ENCODE results near the gene TEX35. TPM values are rescaled to one million over a fixed set of nuclear protein-coding genes. Genes with fewer than 3 reads are reported as not detected.

The TEX35 gene
- polyA plus RNA-seq, 1 donor (not counting 4 experiments of a cell fraction or from before 2014, with no cell fraction given), result 0.18 TPM

DNA sequence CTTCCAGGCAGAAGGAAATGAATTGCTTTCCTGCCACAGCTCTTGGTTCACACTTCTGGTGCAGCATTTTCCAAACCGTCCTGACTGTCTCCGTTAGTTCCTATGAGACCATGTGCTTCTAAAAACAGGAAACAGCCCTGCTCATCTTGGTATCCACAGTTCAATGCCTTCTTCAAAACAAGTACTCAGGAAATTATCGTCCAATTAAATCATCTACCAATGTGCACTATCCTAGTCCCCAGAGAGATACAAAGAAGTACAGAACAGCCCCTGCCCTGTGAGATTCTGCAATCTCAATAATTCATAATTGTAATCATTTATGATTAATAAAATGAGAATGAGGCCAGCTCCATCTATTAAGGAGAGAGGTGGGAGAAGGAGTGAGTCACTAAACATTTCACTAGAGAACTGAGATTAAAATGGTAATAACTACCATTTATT lies 27.3 kb upstream of the TEX35 start:
- Histone ChIP-seq H2AFZ (ENCODE audit: control insufficient read depth, low read length) (no peak overlapping the region), H3K9ac (ENCODE audit: control insufficient read depth, extremely low read depth, insufficient read depth, low read length) (no peak overlapping the region), H3K4me3 (ENCODE audit: control insufficient read depth in 2 of 3, extremely low read depth in 1 of 3, insufficient read depth in 2 of 3, low read depth in 1 of 3, low read length in 3 of 3) (no peak overlapping the region), H3K36me3 (ENCODE audit: control insufficient read depth in 2 of 2, extremely low read depth in 1 of 2, insufficient read depth in 2 of 2, low read length in 2 of 2) (no peaks in the 10 kb centered on the region), H3K27me3 (ENCODE audit: control insufficient read depth, extremely low read depth, insufficient read depth, low read length) (no peaks in the 10 kb centered on the region), H3K9me1 (ENCODE audit: control insufficient read depth, extremely low read depth, insufficient read depth, low read length) (peaks cover 2% of the 10 kb centered on the region), H3K4me1 (ENCODE audit: control insufficient read depth, extremely low read depth, insufficient read depth, low read length) (no peaks in the 10 kb centered on the region), H4K20me1 (ENCODE audit: control insufficient read depth, extremely low read depth, insufficient read depth, low read length) (no peaks in the 10 kb centered on the region), H3K27ac (ENCODE audit: control insufficient read depth, insufficient read depth, low read length) (no peak overlapping the region), H3K9me3 (ENCODE audit: control insufficient read depth, low read depth, low read length) (no peaks in the 10 kb centered on the region), H3K4me2 (ENCODE audit: control insufficient read depth, extremely low read depth, insufficient read depth, low read depth, low read length) (no peak overlapping the region), H3K79me2 (ENCODE audit: control insufficient read depth, insufficient read depth, low read length) (no peaks in the 10 kb centered on the region)
- FAIRE-seq, result no peak
- TF ChIP-seq, protein P1, sequence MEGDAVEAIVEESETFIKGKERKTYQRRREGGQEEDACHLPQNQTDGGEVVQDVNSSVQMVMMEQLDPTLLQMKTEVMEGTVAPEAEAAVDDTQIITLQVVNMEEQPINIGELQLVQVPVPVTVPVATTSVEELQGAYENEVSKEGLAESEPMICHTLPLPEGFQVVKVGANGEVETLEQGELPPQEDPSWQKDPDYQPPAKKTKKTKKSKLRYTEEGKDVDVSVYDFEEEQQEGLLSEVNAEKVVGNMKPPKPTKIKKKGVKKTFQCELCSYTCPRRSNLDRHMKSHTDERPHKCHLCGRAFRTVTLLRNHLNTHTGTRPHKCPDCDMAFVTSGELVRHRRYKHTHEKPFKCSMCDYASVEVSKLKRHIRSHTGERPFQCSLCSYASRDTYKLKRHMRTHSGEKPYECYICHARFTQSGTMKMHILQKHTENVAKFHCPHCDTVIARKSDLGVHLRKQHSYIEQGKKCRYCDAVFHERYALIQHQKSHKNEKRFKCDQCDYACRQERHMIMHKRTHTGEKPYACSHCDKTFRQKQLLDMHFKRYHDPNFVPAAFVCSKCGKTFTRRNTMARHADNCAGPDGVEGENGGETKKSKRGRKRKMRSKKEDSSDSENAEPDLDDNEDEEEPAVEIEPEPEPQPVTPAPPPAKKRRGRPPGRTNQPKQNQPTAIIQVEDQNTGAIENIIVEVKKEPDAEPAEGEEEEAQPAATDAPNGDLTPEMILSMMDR (optimal IDR thresholded peaks at IDR 0.05 in 1 of 3, IDR thresholded peaks at IDR 0.05 in 1 of 3, conservative IDR thresholded peaks at IDR 0.05 in 1 of 3; ENCODE audit: extremely low read depth in 1 of 3, insufficient read depth in 2 of 3, low read length in 3 of 3), result no peak
- TF ChIP-seq EZH2 (IDR thresholded peaks at IDR 0.05; ENCODE audit: low read length), result no peak
- no peak for DNase-seq (ENCODE audit: low read depth, low spot score)
- dilution Hi-C loops (cut with MboI; ENCODE audit: extremely low pct_ligation_motif_present, low sequenced_read_pairs), result no loop called here

DNA sequence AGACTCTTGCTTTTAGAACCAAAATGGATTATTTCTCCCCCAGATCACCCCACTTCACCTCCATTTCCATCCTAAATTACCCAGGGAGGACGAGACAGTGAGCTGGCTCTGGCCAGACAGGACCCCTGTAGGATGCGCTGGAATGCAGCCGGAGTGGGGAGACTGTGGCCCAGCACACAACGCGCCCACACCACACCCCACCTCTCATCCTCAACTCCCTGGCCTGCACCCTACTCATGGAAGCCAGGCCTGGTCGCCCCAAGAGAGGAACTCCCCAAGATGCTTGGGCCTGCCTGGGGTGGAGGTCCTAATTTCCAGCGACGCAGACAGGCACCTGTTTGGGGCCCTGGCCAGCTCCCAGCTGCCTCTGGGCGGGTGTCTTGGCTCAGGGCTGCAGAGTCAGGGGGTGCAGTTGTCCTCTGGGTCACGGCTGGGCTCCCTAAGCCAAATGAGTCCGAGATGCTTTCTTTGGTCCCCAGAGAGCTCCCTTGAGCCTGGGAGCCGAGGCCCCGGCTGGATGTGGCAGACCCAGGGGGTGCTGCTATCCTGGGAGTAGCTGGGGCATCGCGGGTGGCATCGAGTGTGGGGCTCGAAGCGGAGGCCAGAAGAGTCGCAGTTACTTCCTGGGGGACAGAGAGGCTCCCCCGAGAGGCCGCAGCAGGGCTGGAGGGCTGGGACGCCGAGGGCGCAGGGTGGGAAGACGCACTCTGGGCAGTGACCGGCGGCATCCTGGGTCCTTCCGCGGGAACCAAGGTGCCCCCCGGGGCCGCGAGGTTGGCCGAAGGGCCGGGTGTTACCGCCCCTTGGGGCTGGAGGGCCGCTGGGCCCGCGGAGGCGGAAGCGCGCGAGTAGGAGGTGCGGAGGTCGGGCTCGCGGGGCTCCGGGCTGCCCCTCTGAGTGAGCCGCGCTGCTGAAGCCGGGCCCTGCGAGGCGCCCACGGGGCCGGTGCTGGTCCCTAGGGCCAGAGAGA lies 26.5 kb upstream of the TEX35 start:
- Histone ChIP-seq H3K9me1 (ENCODE audit: control insufficient read depth, extremely low read depth, insufficient read depth, low read length) (peaks cover 2% of the 10 kb centered on the region), H4K20me1 (ENCODE audit: control insufficient read depth, extremely low read depth, insufficient read depth, low read length) (no peaks in the 10 kb centered on the region), H3K4me2 (ENCODE audit: control insufficient read depth, extremely low read depth, insufficient read depth, low read depth, low read length) (no peak overlapping the region), H3K4me3 (ENCODE audit: control insufficient read depth in 2 of 3, extremely low read depth in 1 of 3, insufficient read depth in 2 of 3, low read depth in 1 of 3, low read length in 3 of 3) (no peak overlapping the region), H2AFZ (ENCODE audit: control insufficient read depth, low read length) (no peak overlapping the region), H3K9ac (ENCODE audit: control insufficient read depth, extremely low read depth, insufficient read depth, low read length) (no peak overlapping the region), H3K79me2 (ENCODE audit: control insufficient read depth, insufficient read depth, low read length) (no peaks in the 10 kb centered on the region), H3K36me3 (ENCODE audit: control insufficient read depth in 2 of 2, extremely low read depth in 1 of 2, insufficient read depth in 2 of 2, low read length in 2 of 2) (no peaks in the 10 kb centered on the region), H3K27ac (ENCODE audit: control insufficient read depth, insufficient read depth, low read length) (no peak overlapping the region), H3K9me3 (ENCODE audit: control insufficient read depth, low read depth, low read length) (no peaks in the 10 kb centered on the region), H3K27me3 (ENCODE audit: control insufficient read depth, extremely low read depth, insufficient read depth, low read length) (no peaks in the 10 kb centered on the region), H3K4me1 (ENCODE audit: control insufficient read depth, extremely low read depth, insufficient read depth, low read length) (no peaks in the 10 kb centered on the region)
- no peak for FAIRE-seq
- TF ChIP-seq, protein P1 (optimal IDR thresholded peaks at IDR 0.05 in 1 of 3, IDR thresholded peaks at IDR 0.05 in 1 of 3, conservative IDR thresholded peaks at IDR 0.05 in 1 of 3; ENCODE audit: extremely low read depth in 1 of 3, insufficient read depth in 2 of 3, low read length in 3 of 3), result no peak
- no peak for TF ChIP-seq EZH2 (IDR thresholded peaks at IDR 0.05; ENCODE audit: low read length)
- DNase-seq (ENCODE audit: low read depth, low spot score), result no peak
- dilution Hi-C loops (cut with MboI; ENCODE audit: extremely low pct_ligation_motif_present, low sequenced_read_pairs), result no loop called here
